ENCODE measurements around the gene CYB5A. TPM values are rescaled to one million over a fixed set of nuclear protein-coding genes. Genes with fewer than 3 reads are reported as not detected.
A peak's percentile ranks its signal among the peaks of the same experiment; 100 is the strongest.

The CYB5A gene
- total and polyA plus RNA-seq, 2 of the 8 experiments (the other 6 are each of a cell fraction or from before 2014, with no cell fraction given), result 154 to 195 TPM

GRCh38 chr18:74331404-74331803 lies 39.6 kb upstream of the CYB5A start (continued):
- TF ChIP-seq CBX8 (IDR thresholded peaks at IDR 0.05; ENCODE audit: borderline replicate concordance, low read depth, low read length), result no peak
- no peak for TF ChIP-seq RFX5 (IDR thresholded peaks at IDR 0.05; ENCODE audit: borderline replicate concordance, low read depth, low read length)
- TF ChIP-seq CHD1 (IDR thresholded peaks at IDR 0.05; ENCODE audit: low read depth, low read length), result no peak
- TF ChIP-seq CTCF (IDR thresholded peaks at IDR 0.05; ENCODE audit: control extremely low read depth in 1 of 3, insufficient read depth in 1 of 3, low read depth in 1 of 3, low read length in 3 of 3), result peak in 1 of 3 experiments; percentile 46; a peak in 2 of 4 replicates

Data from H1 (cell line).